Neutrophil (primary cell): ENCODE results near the gene NRN1L.

Experiments used
- H3K27ac ChIP-seq: fragments of 200-600 bp; sonication (generic); 2 replicates; pipeline ENCODE4 v1.5.1; 2016; ENCODE audit warnings: mild to moderate bottlenecking, moderate library complexity
- H3K27me3 ChIP-seq: fragments of 200-600 bp; sonication (generic); 2 replicates; pipeline ENCODE4 v1.6.0; 2016; ENCODE audit warnings: mild to moderate bottlenecking
- H3K36me3 ChIP-seq: fragments of 200-600 bp; sonication (generic); 2 replicates; pipeline ENCODE4 v1.5.1; 2017
- H3K4me1 ChIP-seq, 2 experiments: fragments of 200-600 bp in 1 of 2; sonication (generic) in 1 of 2; 1 replicate in 1 of 2; 2 replicates in 1 of 2; pipeline versions ENCODE4 v1.5.1 to v1.6.1; 2013 to 2016; ENCODE audit warnings: low read depth in 1 of 2, low read length in 1 of 2, mild to moderate bottlenecking in 1 of 2, moderate library complexity in 1 of 2; ENCODE audit not compliant: control insufficient read depth in 1 of 2, insufficient read depth in 1 of 2
- H3K4me3 ChIP-seq, 2 experiments: fragments of 200-600 bp in 1 of 2; sonication (generic) in 1 of 2; 1 replicate in 1 of 2; 2 replicates in 1 of 2; pipeline ENCODE4 v1.5.1; 2013 to 2016; ENCODE audit warnings: low read depth in 1 of 2, low read length in 1 of 2, mild to moderate bottlenecking in 1 of 2, moderate library complexity in 1 of 2
- H3K9me3 ChIP-seq: fragments of 200-600 bp; sonication (generic); 2 replicates; pipeline ENCODE4 v1.5.1; 2016
- CTCF ChIP-seq: fragments of 200-600 bp; sonication (generic); IDR thresholded peaks from 2 replicates; pipeline ENCODE4 v1.5.1; 2016; ENCODE audit warnings: antibody characterized with exemption

Gene NRN1L

GRCh38 chr16:67917140-67917851 is 32.6 kb downstream of the NRN1L start:
- no peaks in the 10 kb centered on the region for H3K4me1 ChIP-seq
- no peak for TF ChIP-seq CTCF
- no peak overlapping the region for H3K27ac ChIP-seq
- peaks cover 46% of the 10 kb centered on the region for H3K36me3 ChIP-seq
- H3K27me3 ChIP-seq: no peaks in the 10 kb centered on the region
- H3K4me3 ChIP-seq: no peak overlapping the region
- no peaks in the 10 kb centered on the region for H3K9me3 ChIP-seq

- peaks cover 47% of the 10 kb centered on the region for H3K36me3 ChIP-seq
- no peaks in the 10 kb centered on the region for H3K27me3 ChIP-seq
- H3K27ac ChIP-seq: no peak overlapping the region
- H3K4me3 ChIP-seq: no peak overlapping the region
- H3K9me3 ChIP-seq: no peaks in the 10 kb centered on the region
- no peaks in the 10 kb centered on the region for H3K4me1 ChIP-seq
- no peak for TF ChIP-seq CTCF
These were observed 33.2 kb downstream of the NRN1L start for GRCh38 chr16:67917852-67918236.

GRCh38 chr16:67919622-67920221 is 35.0 kb downstream of the NRN1L start:
- peaks cover 59% of the 10 kb centered on the region for H3K36me3 ChIP-seq
- H3K4me1 ChIP-seq: no peaks in the 10 kb centered on the region
- no peaks in the 10 kb centered on the region for H3K27me3 ChIP-seq
- no peak for TF ChIP-seq CTCF
- H3K4me3 ChIP-seq: no peak overlapping the region
- no peaks in the 10 kb centered on the region for H3K9me3 ChIP-seq
- H3K27ac ChIP-seq: no peak overlapping the region

GRCh38 chr16:67922221-67922620 is 37.5 kb downstream of the NRN1L start:
- Histone ChIP-seq H3K4me1 (no peaks in the 10 kb centered on the region), H3K36me3 (peaks cover 55% of the 10 kb centered on the region), H3K27ac (no peak overlapping the region), H3K27me3 (no peaks in the 10 kb centered on the region), H3K4me3 (no peak overlapping the region), H3K9me3 (no peaks in the 10 kb centered on the region)
- no peak for TF ChIP-seq CTCF

- Histone ChIP-seq H3K27ac (no peak overlapping the region), H3K4me3 (no peak overlapping the region), H3K27me3 (no peaks in the 10 kb centered on the region), H3K36me3 (peaks cover 55% of the 10 kb centered on the region), H3K4me1 (no peaks in the 10 kb centered on the region), H3K9me3 (no peaks in the 10 kb centered on the region)
- TF ChIP-seq CTCF: no peak
These were observed 38.1 kb downstream of the NRN1L start for GRCh38 chr16:67922740-67923139.
